Measurements from ENCODE around the gene NCKAP5L. TPM values are rescaled to one million over a fixed set of nuclear protein-coding genes. Genes with fewer than 3 reads are reported as not detected.

The NCKAP5L gene
- total RNA-seq, 2 donors from 2014 or later: 1.2 to 2.4 TPM

GRCh38 chr12:49806321-49806813 lies 21.8 kb downstream of the NCKAP5L start:
- no peak for ATAC-seq (replicated peaks)
- Mint-ChIP-seq H3K4me3 (no peak overlapping the region), H3K27me3 (no peaks in the 10 kb centered on the region), H3K4me1 (no peaks in the 10 kb centered on the region), H3K36me3 (ENCODE audit: low read depth) (no peaks in the 10 kb centered on the region), H3K9me3 (no peaks in the 10 kb centered on the region), H3K27ac (no peak overlapping the region)

DNA sequence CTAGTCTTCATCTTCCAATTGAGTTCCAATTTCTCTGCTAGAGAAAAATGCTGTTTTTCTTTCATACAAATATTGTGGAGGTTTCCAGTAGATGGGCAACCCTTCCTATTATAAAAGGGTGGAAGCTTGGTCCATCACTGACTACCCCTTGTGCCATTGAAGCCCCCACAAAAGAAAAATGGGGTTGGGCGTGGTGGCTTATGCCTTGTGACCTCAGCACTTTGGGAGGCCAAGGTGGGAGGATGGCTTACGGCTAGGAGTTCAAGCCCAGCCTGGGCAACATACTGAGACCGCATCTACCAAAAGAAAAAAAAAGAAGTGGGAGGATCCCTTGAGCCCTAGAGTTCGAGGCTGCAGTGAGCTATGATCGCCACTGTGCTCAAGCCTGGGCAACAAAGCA lies 22.8 kb downstream of the NCKAP5L start:
- no peak overlapping the region for H3K4me3 Mint-ChIP-seq

GRCh38 chr12:49804821-49805220 lies 23.4 kb downstream of the NCKAP5L start:
- no peaks in the 10 kb centered on the region for H3K36me3 Mint-ChIP-seq (ENCODE audit: low read depth)
- no peaks in the 10 kb centered on the region for H3K27me3 Mint-ChIP-seq
- no peaks in the 10 kb centered on the region for H3K4me1 Mint-ChIP-seq
- no peaks in the 10 kb centered on the region for H3K9me3 Mint-ChIP-seq
- no peak overlapping the region for H3K4me3 Mint-ChIP-seq
- no peak overlapping the region for H3K27ac Mint-ChIP-seq
- no peak for ATAC-seq (replicated peaks)

More for the DNA sequence above, 22.8 kb downstream of the NCKAP5L start:
- Mint-ChIP-seq H3K36me3 (ENCODE audit: low read depth) (no peaks in the 10 kb centered on the region), H3K27me3 (no peaks in the 10 kb centered on the region), H3K4me1 (no peaks in the 10 kb centered on the region), H3K27ac (no peak overlapping the region), H3K9me3 (no peaks in the 10 kb centered on the region)
- ATAC-seq (replicated peaks): no peak

GRCh38 chr12:49803693-49804450 lies 24.3 kb downstream of the NCKAP5L start:
- H3K36me3 Mint-ChIP-seq (ENCODE audit: low read depth): no peaks in the 10 kb centered on the region
- no peak for ATAC-seq (replicated peaks)
- H3K4me1 Mint-ChIP-seq: no peaks in the 10 kb centered on the region
- no peaks in the 10 kb centered on the region for H3K9me3 Mint-ChIP-seq
- H3K4me3 Mint-ChIP-seq: no peak overlapping the region
- H3K27ac Mint-ChIP-seq: no peak overlapping the region
- H3K27me3 Mint-ChIP-seq: no peaks in the 10 kb centered on the region

GRCh38 chr12:49801141-49802063 lies 26.8 kb downstream of the NCKAP5L start:
- H3K27me3 Mint-ChIP-seq: no peaks in the 10 kb centered on the region
- H3K36me3 Mint-ChIP-seq (ENCODE audit: low read depth): no peaks in the 10 kb centered on the region
- no peaks in the 10 kb centered on the region for H3K4me1 Mint-ChIP-seq
- H3K9me3 Mint-ChIP-seq: no peaks in the 10 kb centered on the region
- no peak for ATAC-seq (replicated peaks)
- H3K4me3 Mint-ChIP-seq: no peak overlapping the region
- no peak overlapping the region for H3K27ac Mint-ChIP-seq

DNA sequence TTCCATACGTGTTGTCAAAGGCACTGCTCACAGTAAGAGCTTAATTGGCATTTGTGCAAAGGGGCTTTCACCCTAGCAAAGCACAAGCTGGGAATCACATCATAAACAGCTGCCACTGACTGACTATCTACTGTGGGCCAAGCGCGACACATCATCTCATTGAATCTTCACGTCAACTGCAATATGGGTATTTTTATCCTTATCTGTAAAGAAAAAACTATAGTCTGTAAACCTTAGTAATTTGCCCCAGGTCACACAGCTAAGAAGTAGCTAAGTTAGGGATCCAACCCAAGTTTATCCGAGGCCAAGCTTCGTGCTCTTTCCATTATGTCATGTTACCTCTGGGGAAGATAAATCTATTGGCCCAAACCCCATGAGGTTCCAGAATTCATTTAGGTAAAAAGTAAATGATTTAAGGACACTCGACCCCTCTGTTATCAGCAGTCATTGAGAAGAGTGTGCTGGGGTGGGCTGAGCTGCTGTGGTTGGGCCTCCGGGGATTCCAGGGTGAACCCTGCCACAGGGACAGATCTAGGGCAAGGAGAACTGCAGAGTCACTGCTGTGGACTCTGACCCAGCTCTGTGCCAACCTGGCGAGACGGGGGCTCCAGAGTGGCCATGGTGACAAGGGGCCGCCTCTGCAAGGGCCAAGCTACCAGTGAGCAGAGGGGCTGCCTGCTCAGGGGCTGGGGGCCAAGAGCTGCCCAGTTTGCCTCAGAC lies 27.6 kb downstream of the NCKAP5L start:
- Mint-ChIP-seq H3K36me3 (ENCODE audit: low read depth) (no peaks in the 10 kb centered on the region), H3K4me3 (no peak overlapping the region), H3K9me3 (no peaks in the 10 kb centered on the region), H3K27me3 (no peaks in the 10 kb centered on the region), H3K27ac (peak overlapping the region; percentile 56), H3K4me1 (no peaks in the 10 kb centered on the region)
- ATAC-seq (replicated peaks): no peak

DNA sequence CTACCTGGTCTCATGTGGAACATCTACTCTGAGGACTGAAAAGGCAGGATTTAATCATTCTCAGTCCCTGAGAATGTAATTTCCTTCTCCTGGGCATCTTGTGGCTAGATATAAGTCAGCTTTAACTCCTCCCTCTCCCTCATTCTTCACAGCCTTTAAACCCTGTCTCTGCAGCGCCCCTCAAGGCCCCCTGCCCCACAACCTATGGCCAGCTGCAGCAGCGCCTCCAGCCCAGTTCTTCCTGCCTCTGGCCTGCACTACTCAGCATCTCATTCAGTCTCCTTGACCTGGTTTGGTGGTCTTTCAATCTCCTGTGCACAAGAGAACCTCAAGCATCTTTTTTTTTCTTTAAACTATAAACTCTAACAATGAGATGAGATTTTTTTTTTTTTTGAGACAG lies 29.3 kb downstream of the NCKAP5L start:
- Mint-ChIP-seq H3K36me3 (ENCODE audit: low read depth) (no peaks in the 10 kb centered on the region), H3K27ac (peak overlapping the region; percentile 29), H3K4me3 (no peak overlapping the region), H3K4me1 (no peaks in the 10 kb centered on the region), H3K9me3 (no peaks in the 10 kb centered on the region), H3K27me3 (no peaks in the 10 kb centered on the region)
- ATAC-seq (replicated peaks): no peak

DNA sequence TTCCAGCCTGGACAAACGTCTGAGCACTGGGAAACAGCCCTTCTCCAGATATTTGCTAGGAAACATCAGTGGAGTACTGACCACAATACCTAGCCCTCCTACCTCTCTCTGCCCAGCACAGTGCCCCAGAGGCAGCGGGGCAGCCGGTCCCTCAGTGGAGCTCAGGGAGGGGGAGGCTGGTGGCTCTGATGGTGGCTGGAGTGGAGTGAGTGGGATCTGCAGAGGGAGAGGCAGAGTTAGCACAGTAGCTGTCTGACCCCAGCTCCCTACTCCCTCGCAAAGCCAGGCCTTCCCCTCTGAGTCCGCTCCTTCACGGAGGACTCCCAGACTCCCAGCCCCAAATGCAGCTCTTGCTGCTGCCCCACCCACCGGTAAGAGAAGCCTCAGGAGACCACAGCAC lies 30.0 kb downstream of the NCKAP5L start:
- Mint-ChIP-seq H3K27ac (peak overlapping the region; percentile 29), H3K4me1 (no peaks in the 10 kb centered on the region), H3K4me3 (no peak overlapping the region), H3K27me3 (no peaks in the 10 kb centered on the region), H3K9me3 (no peaks in the 10 kb centered on the region), H3K36me3 (ENCODE audit: low read depth) (no peaks in the 10 kb centered on the region)
- no peak for ATAC-seq (replicated peaks)

DNA sequence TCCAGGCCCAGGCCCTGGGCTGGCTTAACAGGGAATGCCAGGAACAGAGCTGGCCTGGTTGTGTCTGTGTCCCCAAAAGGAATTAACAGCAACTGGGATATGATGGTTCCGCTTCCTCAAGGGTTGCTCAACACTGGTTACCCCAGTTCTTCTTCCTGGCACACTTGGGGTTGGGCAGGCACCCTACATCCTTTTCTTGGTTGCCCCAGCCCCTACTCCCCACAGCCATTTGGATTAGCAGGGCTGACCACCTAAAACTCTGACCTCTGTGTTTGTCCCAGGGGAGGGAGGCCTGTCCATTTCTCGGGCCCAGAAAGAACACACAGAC lies 30.8 kb downstream of the NCKAP5L start:
- Mint-ChIP-seq H3K36me3 (ENCODE audit: low read depth) (no peaks in the 10 kb centered on the region), H3K27me3 (no peaks in the 10 kb centered on the region), H3K4me3 (no peak overlapping the region), H3K27ac (no peak overlapping the region), H3K4me1 (no peaks in the 10 kb centered on the region), H3K9me3 (no peaks in the 10 kb centered on the region)
- no peak for ATAC-seq (replicated peaks)

DNA sequence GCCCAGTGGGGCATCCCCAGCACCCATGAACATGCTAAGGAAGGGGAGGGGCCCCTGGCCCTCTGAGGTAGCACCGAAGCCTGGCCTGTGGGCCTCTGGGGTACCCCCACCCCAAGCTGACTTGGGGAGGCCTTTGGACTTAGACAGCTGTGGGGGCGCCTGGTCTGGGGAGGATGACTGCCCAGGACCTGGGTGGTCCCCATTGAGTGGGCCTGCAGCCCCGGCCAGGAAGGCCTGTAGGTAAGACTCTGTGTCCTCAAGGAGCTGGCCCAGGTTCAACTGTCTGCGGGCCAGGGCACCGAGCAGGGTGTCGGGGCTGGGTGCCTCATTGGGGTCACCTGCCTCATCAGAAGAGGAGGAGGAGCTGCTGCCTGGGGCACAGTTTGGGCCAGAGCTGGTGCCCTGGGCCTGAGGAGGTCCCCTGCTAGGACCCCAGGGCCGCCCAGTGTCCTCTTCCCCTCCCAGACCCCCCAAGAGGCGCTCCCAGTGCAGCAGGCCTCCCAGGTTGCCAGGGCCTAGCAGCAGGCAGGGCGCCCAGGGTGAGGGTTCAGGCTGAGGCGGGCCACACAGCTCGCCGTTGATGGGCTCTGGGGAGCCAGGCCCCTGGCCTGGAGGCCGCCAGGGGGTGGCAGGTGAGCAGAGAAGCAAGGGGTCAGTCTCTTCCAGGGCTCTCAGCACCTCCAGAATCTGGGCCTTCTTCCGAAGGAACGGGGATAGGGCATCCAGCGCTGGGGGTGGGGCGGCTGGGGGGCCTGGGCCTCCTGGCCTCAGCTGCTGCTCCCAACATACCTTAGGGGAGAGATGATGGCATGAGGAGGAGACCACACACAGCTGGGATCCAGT lies 31.4 kb downstream of the NCKAP5L start:
- no peak overlapping the region for H3K4me3 Mint-ChIP-seq
- no peaks in the 10 kb centered on the region for H3K4me1 Mint-ChIP-seq
- H3K9me3 Mint-ChIP-seq: no peaks in the 10 kb centered on the region
- no peak for ATAC-seq (replicated peaks)
- H3K36me3 Mint-ChIP-seq (ENCODE audit: low read depth): no peaks in the 10 kb centered on the region
- no peak overlapping the region for H3K27ac Mint-ChIP-seq
- H3K27me3 Mint-ChIP-seq: no peaks in the 10 kb centered on the region

GRCh38 chr12:49796155-49796554 lies 32.1 kb downstream of the NCKAP5L start:
- Mint-ChIP-seq H3K4me1 (no peaks in the 10 kb centered on the region), H3K9me3 (no peaks in the 10 kb centered on the region), H3K27ac (no peak overlapping the region), H3K27me3 (no peaks in the 10 kb centered on the region), H3K4me3 (no peak overlapping the region), H3K36me3 (ENCODE audit: low read depth) (no peaks in the 10 kb centered on the region)
- no peak for ATAC-seq (replicated peaks)

- ATAC-seq (replicated peaks): no peak
- H3K9me3 Mint-ChIP-seq: no peaks in the 10 kb centered on the region
- no peaks in the 10 kb centered on the region for H3K4me1 Mint-ChIP-seq
- no peaks in the 10 kb centered on the region for H3K36me3 Mint-ChIP-seq (ENCODE audit: low read depth)
- no peak overlapping the region for H3K27ac Mint-ChIP-seq
- H3K4me3 Mint-ChIP-seq: no peak overlapping the region
- no peaks in the 10 kb centered on the region for H3K27me3 Mint-ChIP-seq
Measured at GRCh38 chr12:49795654-49796105, 32.5 kb downstream of the NCKAP5L start.

- no peak for ATAC-seq (replicated peaks)
- Mint-ChIP-seq H3K27me3 (no peaks in the 10 kb centered on the region), H3K4me3 (no peak overlapping the region), H3K36me3 (ENCODE audit: low read depth) (no peaks in the 10 kb centered on the region), H3K4me1 (no peaks in the 10 kb centered on the region), H3K27ac (no peak overlapping the region), H3K9me3 (no peaks in the 10 kb centered on the region)
Measured at GRCh38 chr12:49794811-49795653, 33.2 kb downstream of the NCKAP5L start.
